K562 (cell line): ENCODE measurements around the gene CAMKV. TPM values are rescaled to one million over a fixed set of nuclear protein-coding genes. Genes with fewer than 3 reads are reported as not detected.
A peak's percentile ranks its signal among the peaks of the same experiment; 100 is the strongest.

ENCODE experiments used
- polyA plus RNA-seq, 8 experiments: library from polyadenylated mRNA; depleted of rRNA in 4 of 8; stranded (reverse) in 5 of 8; unstranded in 3 of 8; fragments of >200 nt; fragmentation: Nextera tagmentation in 2 of 8; fragmentation: Illumina TruSeq in 1 of 8; extraction: Ambion mirVana in 2 of 8; extraction: Trizol in 1 of 8; gene quantifications; 2 replicates each; pipeline versions ENCODE4 v1.2.1 to v1.2.3, GENCODE V29; 2011 to 2014; ENCODE audit warnings: inconsistent platforms in 1 of 8, missing spikeins in 1 of 8
- total RNA-seq, 7 experiments: library from RNA; depleted of rRNA in 6 of 7; stranded (reverse); fragments of >200 nt in 6 of 7; fragmentation: Illumina TruSeq in 2 of 7; extraction: Trizol in 2 of 7; gene quantifications; 2 replicates each; pipeline versions ENCODE4 v1.2.1 to v1.2.3, GENCODE V29; 2011 to 2021; ENCODE audit warnings: low replicate concordance in 1 of 7
- TF ChIP-seq, protein P1 (sequence below), 2 experiments: fragments of 450-650 bp; formaldehyde crosslinking in 1 of 2; IDR thresholded peaks; 2 replicates each; pipeline versions ENCODE4 v1.4.0 to v1.6.1; 2014 to 2020; ENCODE audit warnings: mild to moderate bottlenecking in 2 of 2, borderline replicate concordance in 1 of 2, low read depth in 1 of 2

CAMKV gene
- total and polyA plus RNA-seq, 9 of the 15 experiments (the other 6 are each of a cell fraction or from before 2014, with no cell fraction given) = 0.08 to 2.7 (median 0.79) TPM

DNA sequence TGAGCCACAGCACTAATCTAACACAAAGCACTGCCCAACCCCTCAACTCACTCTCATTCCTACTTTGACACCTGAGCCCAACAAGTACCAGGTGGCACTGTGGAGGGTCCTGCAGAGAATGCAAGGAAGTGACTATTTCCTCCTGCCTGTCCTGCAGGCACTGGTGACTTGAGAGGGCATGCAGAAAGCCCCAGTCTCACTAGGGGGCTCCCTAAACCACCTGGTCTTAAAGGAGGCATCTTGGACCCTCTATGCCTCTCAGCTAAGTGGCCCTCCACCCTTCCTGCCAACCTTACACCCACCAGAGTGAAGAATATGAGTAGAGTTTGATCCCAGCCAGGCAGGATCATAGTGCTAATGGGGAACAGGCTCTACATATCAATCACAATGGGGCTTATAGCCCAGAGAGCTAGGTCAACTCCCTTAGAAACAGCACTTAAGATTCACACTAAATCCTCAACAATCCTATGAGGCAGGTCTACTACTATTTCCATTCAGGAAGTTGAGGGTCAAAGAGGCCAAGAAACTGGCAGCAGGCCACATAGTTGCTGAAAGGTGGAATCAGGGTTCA lies 28.5 kb downstream of the CAMKV start (continued):
- TF ChIP-seq, protein P1, sequence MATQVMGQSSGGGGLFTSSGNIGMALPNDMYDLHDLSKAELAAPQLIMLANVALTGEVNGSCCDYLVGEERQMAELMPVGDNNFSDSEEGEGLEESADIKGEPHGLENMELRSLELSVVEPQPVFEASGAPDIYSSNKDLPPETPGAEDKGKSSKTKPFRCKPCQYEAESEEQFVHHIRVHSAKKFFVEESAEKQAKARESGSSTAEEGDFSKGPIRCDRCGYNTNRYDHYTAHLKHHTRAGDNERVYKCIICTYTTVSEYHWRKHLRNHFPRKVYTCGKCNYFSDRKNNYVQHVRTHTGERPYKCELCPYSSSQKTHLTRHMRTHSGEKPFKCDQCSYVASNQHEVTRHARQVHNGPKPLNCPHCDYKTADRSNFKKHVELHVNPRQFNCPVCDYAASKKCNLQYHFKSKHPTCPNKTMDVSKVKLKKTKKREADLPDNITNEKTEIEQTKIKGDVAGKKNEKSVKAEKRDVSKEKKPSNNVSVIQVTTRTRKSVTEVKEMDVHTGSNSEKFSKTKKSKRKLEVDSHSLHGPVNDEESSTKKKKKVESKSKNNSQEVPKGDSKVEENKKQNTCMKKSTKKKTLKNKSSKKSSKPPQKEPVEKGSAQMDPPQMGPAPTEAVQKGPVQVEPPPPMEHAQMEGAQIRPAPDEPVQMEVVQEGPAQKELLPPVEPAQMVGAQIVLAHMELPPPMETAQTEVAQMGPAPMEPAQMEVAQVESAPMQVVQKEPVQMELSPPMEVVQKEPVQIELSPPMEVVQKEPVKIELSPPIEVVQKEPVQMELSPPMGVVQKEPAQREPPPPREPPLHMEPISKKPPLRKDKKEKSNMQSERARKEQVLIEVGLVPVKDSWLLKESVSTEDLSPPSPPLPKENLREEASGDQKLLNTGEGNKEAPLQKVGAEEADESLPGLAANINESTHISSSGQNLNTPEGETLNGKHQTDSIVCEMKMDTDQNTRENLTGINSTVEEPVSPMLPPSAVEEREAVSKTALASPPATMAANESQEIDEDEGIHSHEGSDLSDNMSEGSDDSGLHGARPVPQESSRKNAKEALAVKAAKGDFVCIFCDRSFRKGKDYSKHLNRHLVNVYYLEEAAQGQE (IDR thresholded peaks at IDR 0.05; ENCODE audit: borderline replicate concordance) = peak; percentile 64; the same call in 1 of the 2 replicates
- TF ChIP-seq, protein P1 (CRISPR knock-in tag; IDR thresholded peaks at IDR 0.05; ENCODE audit: low read depth) = no peak
- TF ChIP-seq, all 486 proteins: peak for 6
